ENCODE data around the gene ZNF276. TPM values are rescaled to one million over a fixed set of nuclear protein-coding genes. Genes with fewer than 3 reads are reported as not detected.

The ZNF276 gene
- polyA plus RNA-seq, 1 of the 3 experiments (the other 2 are of a cell fraction), result 24.9 TPM

- no peak overlapping the region for H3K4me3 ChIP-seq (ENCODE audit: low read depth in 2 of 2, low read length in 1 of 2)
- no peaks in the 10 kb centered on the region for H3K9me3 ChIP-seq
- H3F3A ChIP-seq (replicated peaks; ENCODE audit: insufficient read depth), result no peaks in the 10 kb centered on the region
- TF ChIP-seq RXRA (IDR thresholded peaks at IDR 0.05; ENCODE audit: borderline replicate concordance, low read depth) (no peak), ELF1 (IDR thresholded peaks at IDR 0.05) (no peak), USF1 (IDR thresholded peaks at IDR 0.05; ENCODE audit: borderline replicate concordance, low read depth) (no peak), GABPA (IDR thresholded peaks at IDR 0.05; ENCODE audit: low read depth) (no peak), FOSL2 (IDR thresholded peaks at IDR 0.05; ENCODE audit: borderline replicate concordance, low read depth) (no peak), ZBTB33 (IDR thresholded peaks at IDR 0.05; ENCODE audit: borderline replicate concordance, low read depth) (no peak), NRF1 (IDR thresholded peaks at IDR 0.05; ENCODE audit: low read depth, low read length) (no peak), TAF1 (IDR thresholded peaks at IDR 0.05; ENCODE audit: borderline replicate concordance, low read depth, low read length) (no peak), YY1 (IDR thresholded peaks at IDR 0.05; ENCODE audit: low read depth) (no peak), RAD21 (IDR thresholded peaks at IDR 0.05; ENCODE audit: low read length) (no peak), FOXJ3 (CRISPR knock-in tag; IDR thresholded peaks at IDR 0.05) (no peak)
- POLR2A ChIA-PET, result no interaction called here
- H3K36me3 ChIP-seq (replicated peaks in 1 of 2; ENCODE audit: control insufficient read depth in 1 of 2, insufficient read depth in 2 of 2, low read length in 1 of 2), result peaks cover 13 to 16% of the 10 kb centered on the region in 2 experiments
- no peaks in the 10 kb centered on the region for H3K79me2 ChIP-seq (ENCODE audit: insufficient read depth)
- H2AFZ ChIP-seq (ENCODE audit: low read depth), result no peak overlapping the region
- H3K9me2 ChIP-seq, result no peaks in the 10 kb centered on the region
- no peaks in the 10 kb centered on the region for H3K4me1 ChIP-seq (ENCODE audit: control insufficient read depth in 1 of 2, insufficient read depth in 2 of 2, low read depth in 1 of 2, low read length in 1 of 2)
- DNase-seq, result no peak
- H4K20me1 ChIP-seq (ENCODE audit: insufficient read depth), result no peaks in the 10 kb centered on the region
- 95% methylated on average over 17 of the region's 18 CpGs for WGBS (ENCODE audit: low lambda C conversion rate)
- H3K4me2 ChIP-seq, result no peak overlapping the region
- H3K27me3 ChIP-seq (ENCODE audit: insufficient read depth), result no peaks in the 10 kb centered on the region
- CTCF ChIA-PET, result interaction anchor here (0.7 kb wide), 1 partner anchor 27 kb away, joined by 4 read pairs; no protein-coding TSS in a partner anchor
- no peak overlapping the region for H3K9ac ChIP-seq
- no peak overlapping the region for H3K27ac ChIP-seq (ENCODE audit: low read depth in 2 of 2, low read length in 1 of 2)
Observed at GRCh38 chr16:89764711-89765201, 43.4 kb downstream of the ZNF276 start.

GRCh38 chr16:89765292-89765830, 44.0 kb downstream of the ZNF276 start:
- H3K4me3 ChIP-seq (ENCODE audit: low read depth in 2 of 2, low read length in 1 of 2), result no peak overlapping the region
- H3K9ac ChIP-seq, result no peak overlapping the region
- no peak overlapping the region for H3K27ac ChIP-seq (ENCODE audit: low read depth in 2 of 2, low read length in 1 of 2)
- H3K4me1 ChIP-seq (ENCODE audit: control insufficient read depth in 1 of 2, insufficient read depth in 2 of 2, low read depth in 1 of 2, low read length in 1 of 2), result no peaks in the 10 kb centered on the region
- H2AFZ ChIP-seq (ENCODE audit: low read depth), result no peak overlapping the region
- H3K27me3 ChIP-seq (ENCODE audit: insufficient read depth), result no peaks in the 10 kb centered on the region
- peaks cover 11 to 20% of the 10 kb centered on the region in 2 experiments for H3K36me3 ChIP-seq (replicated peaks in 1 of 2; ENCODE audit: control insufficient read depth in 1 of 2, insufficient read depth in 2 of 2, low read length in 1 of 2)
- H3K79me2 ChIP-seq (ENCODE audit: insufficient read depth), result no peaks in the 10 kb centered on the region
- no peak overlapping the region for H3K4me2 ChIP-seq
- H3K9me2 ChIP-seq, result no peaks in the 10 kb centered on the region
- ChIA-PET POLR2A (no interaction called here), CTCF (interaction anchor here (4.9 kb wide), 1 partner anchor 95 kb away, joined by 25 read pairs; no protein-coding TSS in a partner anchor)
- DNase-seq, result no peak
- 91% methylated on average over 7 of the region's 10 CpGs for WGBS (ENCODE audit: low lambda C conversion rate)
- H3F3A ChIP-seq (replicated peaks; ENCODE audit: insufficient read depth), result no peaks in the 10 kb centered on the region
- TF ChIP-seq RFX5 (IDR thresholded peaks at IDR 0.05; ENCODE audit: low read length), result no peak
- no peaks in the 10 kb centered on the region for H3K9me3 ChIP-seq
- H4K20me1 ChIP-seq (ENCODE audit: insufficient read depth), result no peaks in the 10 kb centered on the region

Measured in SK-N-SH (cell line).